Stimulated activated memory B cell treated with anti-CD40 and anti-IgM and Interleukin-4, amounts not matched to agents 10 μg/mL and 1 μg/mL and 100 μg/mL, for 72 hours (primary cell): ENCODE measurements around the gene CCNH.
A peak's percentile ranks its signal among the peaks of the same experiment; 100 is the strongest.

Experiments
- ATAC-seq: fragments of 150-1000 bp; cut with Tn5 transposase; 2 replicates; pipeline ENCODE4 v1.10.0; 2021
- H3K27ac Mint-ChIP-seq: one replicate; pipeline ENCODE4 v1.8.0; 2022; ENCODE audit warnings: mild to moderate bottlenecking, mixed read lengths
- H3K27me3 Mint-ChIP-seq: one replicate; pipeline ENCODE4 v1.8.0; 2022; ENCODE audit warnings: mixed read lengths
- H3K36me3 Mint-ChIP-seq: one replicate; pipeline ENCODE4 v1.8.0; 2022; ENCODE audit warnings: mixed read lengths
- H3K4me1 Mint-ChIP-seq: one replicate; pipeline ENCODE4 v1.8.0; 2022; ENCODE audit warnings: mixed read lengths
- H3K4me3 Mint-ChIP-seq: one replicate; pipeline ENCODE4 v1.8.0; 2022; ENCODE audit warnings: mild to moderate bottlenecking, moderate library complexity, mixed read lengths
- H3K9me3 Mint-ChIP-seq: one replicate; pipeline ENCODE4 v1.8.0; 2022; ENCODE audit warnings: mixed read lengths

The CCNH gene

DNA sequence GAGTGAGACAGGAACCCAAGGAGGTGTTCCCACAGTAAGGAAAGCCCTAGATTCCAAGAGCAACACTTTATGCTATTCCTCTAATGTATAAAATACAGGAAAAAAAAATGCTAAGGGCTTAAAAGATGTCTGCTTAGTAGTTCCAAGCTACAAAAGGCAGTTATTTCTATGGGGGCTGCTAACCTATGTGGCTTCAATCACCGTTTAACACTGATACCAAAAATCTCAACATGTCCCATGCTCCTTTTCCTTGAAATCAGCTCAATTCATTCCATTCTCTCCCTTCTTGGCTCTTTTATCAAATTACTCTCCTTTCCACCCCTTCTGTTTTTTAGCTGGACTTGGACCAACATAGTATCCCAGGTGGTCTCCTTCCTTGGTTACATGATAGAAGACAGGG, 20.6 kb downstream of the CCNH start:
- Mint-ChIP-seq H3K36me3 (peaks cover 56% of the 10 kb centered on the region), H3K27ac (peak overlapping the region; percentile 38), H3K27me3 (no peaks in the 10 kb centered on the region), H3K4me1 (no peaks in the 10 kb centered on the region), H3K9me3 (no peaks in the 10 kb centered on the region), H3K4me3 (no peak overlapping the region)
- ATAC-seq: no peak

- H3K9me3 Mint-ChIP-seq: no peaks in the 10 kb centered on the region
Observed at GRCh38 chr5:87390576-87391199, 22.0 kb downstream of the CCNH start.

GRCh38 chr5:87390075-87390474, 22.7 kb downstream of the CCNH start:
- peak overlapping the region; percentile 34 for H3K27ac Mint-ChIP-seq
- no peak for ATAC-seq
- no peaks in the 10 kb centered on the region for H3K27me3 Mint-ChIP-seq
- H3K9me3 Mint-ChIP-seq: no peaks in the 10 kb centered on the region
- H3K36me3 Mint-ChIP-seq: peaks cover 43% of the 10 kb centered on the region
- H3K4me1 Mint-ChIP-seq: no peaks in the 10 kb centered on the region
- H3K4me3 Mint-ChIP-seq: no peak overlapping the region

More at GRCh38 chr5:87390576-87391199, 22.0 kb downstream of the CCNH start:
- no peaks in the 10 kb centered on the region for H3K4me1 Mint-ChIP-seq
- no peak overlapping the region for H3K4me3 Mint-ChIP-seq
- peak overlapping the region; percentile 34 for H3K27ac Mint-ChIP-seq
- no peak for ATAC-seq
- no peaks in the 10 kb centered on the region for H3K27me3 Mint-ChIP-seq
- peaks cover 49% of the 10 kb centered on the region for H3K36me3 Mint-ChIP-seq

- Mint-ChIP-seq H3K4me3 (no peak overlapping the region), H3K4me1 (no peaks in the 10 kb centered on the region), H3K36me3 (peaks cover 37% of the 10 kb centered on the region), H3K27ac (peak overlapping the region; percentile 34), H3K9me3 (no peaks in the 10 kb centered on the region), H3K27me3 (no peaks in the 10 kb centered on the region)
- no peak for ATAC-seq
Observed at GRCh38 chr5:87389296-87390034, 23.3 kb downstream of the CCNH start.

GRCh38 chr5:87388129-87388528, 24.6 kb downstream of the CCNH start:
- no peaks in the 10 kb centered on the region for H3K27me3 Mint-ChIP-seq
- H3K27ac Mint-ChIP-seq: no peak overlapping the region
- no peak for ATAC-seq
- H3K4me1 Mint-ChIP-seq: no peaks in the 10 kb centered on the region
- H3K9me3 Mint-ChIP-seq: no peaks in the 10 kb centered on the region
- H3K36me3 Mint-ChIP-seq: peaks cover 42% of the 10 kb centered on the region
- H3K4me3 Mint-ChIP-seq: no peak overlapping the region

DNA sequence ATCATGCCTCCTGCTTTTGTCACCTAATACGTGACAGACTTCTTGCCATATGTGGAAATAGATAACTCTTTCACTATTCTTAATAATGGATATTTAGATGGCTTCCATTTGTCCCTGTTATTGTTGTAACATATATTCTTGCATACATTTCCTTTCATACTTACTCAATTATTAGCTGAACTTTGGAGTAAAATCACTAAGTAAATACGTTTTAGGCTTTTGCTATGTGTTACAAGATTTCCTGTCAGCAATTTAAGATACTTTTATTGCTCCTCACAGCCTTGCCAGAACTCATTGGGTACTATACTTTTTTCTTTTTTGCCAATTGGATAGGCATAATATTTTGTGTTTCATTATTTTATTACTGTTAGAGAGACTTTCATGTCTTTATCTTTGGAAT, 26.9 kb downstream of the CCNH start:
- H3K27ac Mint-ChIP-seq: no peak overlapping the region
- no peaks in the 10 kb centered on the region for H3K4me1 Mint-ChIP-seq
- no peak overlapping the region for H3K4me3 Mint-ChIP-seq
- H3K27me3 Mint-ChIP-seq: no peaks in the 10 kb centered on the region
- peaks cover 22% of the 10 kb centered on the region for H3K36me3 Mint-ChIP-seq
- no peaks in the 10 kb centered on the region for H3K9me3 Mint-ChIP-seq
- no peak for ATAC-seq

GRCh38 chr5:87383216-87383615, 29.5 kb downstream of the CCNH start:
- Mint-ChIP-seq H3K4me1 (no peaks in the 10 kb centered on the region), H3K4me3 (no peak overlapping the region), H3K27me3 (no peaks in the 10 kb centered on the region), H3K36me3 (peaks cover 13% of the 10 kb centered on the region), H3K27ac (no peak overlapping the region), H3K9me3 (no peaks in the 10 kb centered on the region)
- ATAC-seq: no peak

GRCh38 chr5:87382224-87382623, 30.5 kb downstream of the CCNH start:
- Mint-ChIP-seq H3K36me3 (peaks cover 13% of the 10 kb centered on the region), H3K9me3 (no peaks in the 10 kb centered on the region), H3K4me3 (no peak overlapping the region), H3K4me1 (no peaks in the 10 kb centered on the region), H3K27ac (no peak overlapping the region), H3K27me3 (no peaks in the 10 kb centered on the region)
- ATAC-seq: no peak

DNA sequence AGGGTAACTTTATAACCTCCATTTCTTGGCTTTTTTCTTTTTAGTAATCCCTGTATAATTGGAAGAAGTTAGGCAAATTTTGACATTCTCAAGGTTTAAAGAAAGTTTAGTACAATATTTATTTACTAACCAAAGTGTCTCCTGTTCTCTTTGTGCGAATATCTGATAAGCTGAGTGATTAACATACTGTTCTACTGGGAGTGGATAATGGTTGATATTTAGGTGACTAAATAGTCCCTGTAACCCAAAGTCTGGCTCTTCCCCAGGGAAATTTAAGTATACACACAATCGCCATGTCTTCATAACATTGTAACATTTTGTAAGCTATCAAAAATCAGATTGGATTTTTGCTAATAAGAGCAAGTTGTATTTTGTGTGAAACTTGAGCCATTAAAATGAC, 40.0 kb downstream of the CCNH start:
- H3K9me3 Mint-ChIP-seq: no peaks in the 10 kb centered on the region
- H3K4me1 Mint-ChIP-seq: no peaks in the 10 kb centered on the region
- no peak for ATAC-seq
- H3K36me3 Mint-ChIP-seq: peaks cover 40% of the 10 kb centered on the region
- H3K27ac Mint-ChIP-seq: no peak overlapping the region
- no peak overlapping the region for H3K4me3 Mint-ChIP-seq
- no peaks in the 10 kb centered on the region for H3K27me3 Mint-ChIP-seq

DNA sequence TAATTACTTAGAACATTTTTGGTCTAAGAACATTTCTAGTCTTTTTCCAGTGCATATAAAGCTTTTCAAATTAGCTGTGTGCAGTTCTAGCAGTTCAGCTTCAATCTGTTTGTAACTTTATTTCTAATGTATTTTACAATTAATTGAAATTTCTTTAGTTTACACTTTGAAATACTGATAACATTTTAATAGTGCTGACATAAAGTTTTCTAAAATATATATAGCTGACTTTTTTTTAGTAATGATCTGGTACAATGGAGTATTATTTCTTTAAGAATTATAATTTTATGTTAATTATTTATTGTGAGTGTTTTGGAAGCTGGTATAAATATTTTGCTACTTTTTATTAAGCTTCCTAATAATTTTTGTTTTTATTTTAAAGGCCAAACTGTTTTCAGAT, 43.3 kb downstream of the CCNH start:
- no peak overlapping the region for H3K27ac Mint-ChIP-seq
- no peak for ATAC-seq
- peaks cover 34% of the 10 kb centered on the region for H3K36me3 Mint-ChIP-seq
- H3K27me3 Mint-ChIP-seq: no peaks in the 10 kb centered on the region
- no peaks in the 10 kb centered on the region for H3K4me1 Mint-ChIP-seq
- H3K9me3 Mint-ChIP-seq: no peaks in the 10 kb centered on the region
- no peak overlapping the region for H3K4me3 Mint-ChIP-seq

- Mint-ChIP-seq H3K27me3 (no peaks in the 10 kb centered on the region), H3K4me1 (no peaks in the 10 kb centered on the region), H3K4me3 (no peak overlapping the region), H3K36me3 (peaks cover 35% of the 10 kb centered on the region), H3K27ac (no peak overlapping the region), H3K9me3 (no peaks in the 10 kb centered on the region)
- ATAC-seq: no peak
Observed at GRCh38 chr5:87368601-87369000, 44.1 kb downstream of the CCNH start.

DNA sequence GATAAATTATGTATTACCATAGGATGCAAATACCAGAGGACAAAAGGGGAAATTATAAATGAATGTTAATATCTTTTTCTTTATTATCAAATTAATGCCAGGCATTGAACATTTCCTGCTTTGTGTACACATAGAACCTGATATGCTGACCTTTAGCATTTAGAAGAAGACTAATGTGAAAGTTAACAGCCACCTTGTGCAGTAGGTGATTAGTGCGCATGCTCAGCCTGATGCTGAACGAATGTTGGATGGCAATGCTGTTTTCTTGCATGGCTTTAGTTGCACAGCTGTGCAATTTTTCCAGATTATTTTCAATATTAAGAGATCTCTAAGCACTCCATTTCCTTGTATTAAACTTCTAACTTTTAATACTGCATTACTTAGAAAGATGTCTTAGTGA, 45.5 kb downstream of the CCNH start:
- Mint-ChIP-seq H3K4me1 (no peaks in the 10 kb centered on the region), H3K4me3 (no peak overlapping the region), H3K36me3 (peaks cover 29% of the 10 kb centered on the region), H3K9me3 (no peaks in the 10 kb centered on the region), H3K27ac (no peak overlapping the region), H3K27me3 (no peaks in the 10 kb centered on the region)
- ATAC-seq: no peak

DNA sequence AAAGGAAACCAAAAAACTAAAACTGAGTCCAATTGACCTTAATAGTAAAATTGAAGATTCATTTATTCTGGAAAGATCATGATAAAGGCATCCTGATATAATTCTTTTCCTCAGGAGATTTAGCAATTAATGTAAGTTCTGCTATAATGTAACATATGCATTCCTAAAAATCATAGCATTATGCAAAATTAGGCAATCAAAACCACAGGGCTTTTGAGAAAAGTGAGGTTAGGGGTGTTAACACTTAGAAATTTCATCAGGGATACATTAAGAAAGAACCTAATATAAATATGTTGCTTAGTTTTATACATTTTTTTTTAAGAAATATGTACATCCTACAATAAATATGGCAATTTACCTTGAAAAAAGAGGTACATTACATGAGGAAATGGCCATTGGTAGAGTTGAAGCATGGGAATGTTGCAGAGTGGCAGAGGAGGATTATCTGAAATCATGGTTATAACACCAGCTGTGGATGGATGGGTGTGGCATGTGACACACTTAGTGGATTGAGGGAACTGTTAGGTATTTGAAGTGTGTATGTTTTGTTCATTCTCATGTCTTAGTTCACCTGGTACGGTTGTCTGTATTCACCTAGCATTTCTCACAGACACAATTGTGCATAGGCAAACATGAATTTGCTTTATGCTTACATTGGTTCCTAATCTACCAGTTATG, 51.1 kb downstream of the CCNH start:
- Mint-ChIP-seq H3K36me3 (peaks cover 27% of the 10 kb centered on the region), H3K4me3 (no peak overlapping the region), H3K27me3 (no peaks in the 10 kb centered on the region), H3K27ac (no peak overlapping the region), H3K4me1 (no peaks in the 10 kb centered on the region), H3K9me3 (no peaks in the 10 kb centered on the region)
- ATAC-seq: no peak

DNA sequence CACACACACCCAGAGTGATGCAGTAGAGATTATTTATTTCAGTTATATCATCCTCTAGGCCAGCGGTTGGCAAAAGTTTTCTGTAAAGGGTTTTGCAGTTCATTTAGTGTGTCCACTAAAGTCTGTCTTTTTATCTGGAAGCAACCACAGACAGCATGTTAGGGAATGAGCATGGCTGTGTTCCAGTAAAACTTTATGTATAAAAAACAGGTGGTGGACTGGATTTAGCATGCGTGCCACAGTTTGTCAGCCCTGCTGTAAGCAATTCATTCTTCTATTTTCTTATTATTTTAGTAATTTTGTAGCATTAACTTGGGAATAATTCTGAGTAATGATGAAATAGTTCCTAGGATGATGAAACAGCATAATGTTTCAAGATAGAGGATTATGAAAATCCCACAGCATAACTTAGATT, 51.7 kb downstream of the CCNH start:
- Mint-ChIP-seq H3K27me3 (no peaks in the 10 kb centered on the region), H3K27ac (no peak overlapping the region), H3K4me1 (no peaks in the 10 kb centered on the region), H3K4me3 (no peak overlapping the region), H3K36me3 (peaks cover 25% of the 10 kb centered on the region), H3K9me3 (no peaks in the 10 kb centered on the region)
- no peak for ATAC-seq

GRCh38 chr5:87360132-87360531, 52.6 kb downstream of the CCNH start:
- Mint-ChIP-seq H3K36me3 (peaks cover 32% of the 10 kb centered on the region), H3K9me3 (no peaks in the 10 kb centered on the region), H3K27me3 (no peaks in the 10 kb centered on the region), H3K4me1 (no peaks in the 10 kb centered on the region), H3K27ac (no peak overlapping the region), H3K4me3 (no peak overlapping the region)
- no peak for ATAC-seq

- Mint-ChIP-seq H3K9me3 (no peaks in the 10 kb centered on the region), H3K4me3 (no peak overlapping the region), H3K4me1 (no peaks in the 10 kb centered on the region), H3K27me3 (no peaks in the 10 kb centered on the region), H3K27ac (peak overlapping the region; percentile 31), H3K36me3 (peaks cover 34% of the 10 kb centered on the region)
- ATAC-seq: no peak
Observed at GRCh38 chr5:87359106-87359505, 53.6 kb downstream of the CCNH start.
